DND-41 (cell line): ENCODE results near the gene MEX3A.

ENCODE experiments used
- EZH2 ChIP-seq: IDR thresholded peaks from 3 replicates; pipeline ENCODE4 v1.6.1; 2012; ENCODE audit warnings: borderline replicate concordance, low read depth, mild to moderate bottlenecking, moderate library complexity, low read length, inconsistent platforms; ENCODE audit not compliant: severe bottlenecking
- TF ChIP-seq, protein P1 (sequence below): IDR thresholded peaks from 2 replicates; pipeline ENCODE4 v1.5.1; 2012; ENCODE audit warnings: borderline replicate concordance, low read length, moderate library complexity, mild to moderate bottlenecking; ENCODE audit not compliant: poor library complexity, severe bottlenecking; ENCODE audit errors: extremely low read depth

DNA sequence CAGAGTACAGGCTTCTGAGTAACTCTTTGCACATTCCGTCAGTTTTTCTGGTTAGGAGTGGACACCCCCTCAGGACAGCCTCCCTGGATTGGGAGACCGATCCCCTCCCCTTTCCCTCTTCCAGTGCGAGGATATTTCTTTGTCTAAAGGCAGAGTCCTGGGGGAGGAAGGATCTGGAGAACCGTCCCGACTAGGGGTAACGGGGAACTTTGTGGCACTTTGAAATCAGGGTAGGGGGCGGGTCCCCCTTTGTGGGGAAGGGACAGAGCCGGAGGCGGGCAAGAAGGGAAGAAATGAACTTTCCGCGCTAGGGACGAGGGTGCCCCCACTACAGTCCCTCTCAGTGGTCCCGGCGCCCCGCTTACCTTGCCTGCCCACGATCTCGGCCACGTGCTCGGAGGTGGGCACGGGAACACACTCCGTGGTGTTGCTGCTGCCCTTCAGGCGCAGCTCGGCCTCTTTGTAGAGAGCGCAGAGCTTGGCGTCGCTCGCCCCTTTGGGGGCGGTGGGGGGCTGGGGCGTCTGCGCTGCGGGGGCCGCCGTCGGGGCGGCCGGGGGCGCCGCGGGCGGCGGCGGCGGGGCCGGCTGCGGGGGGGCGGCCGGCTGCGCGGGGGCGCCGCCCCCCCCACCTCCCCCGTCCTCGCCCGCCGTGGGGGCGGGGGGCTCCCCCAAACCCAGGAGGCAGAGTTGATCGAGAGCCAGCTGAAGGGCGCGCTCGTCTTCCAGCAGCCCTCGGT, 917 bp downstream of the MEX3A start:
- TF ChIP-seq, protein P1, sequence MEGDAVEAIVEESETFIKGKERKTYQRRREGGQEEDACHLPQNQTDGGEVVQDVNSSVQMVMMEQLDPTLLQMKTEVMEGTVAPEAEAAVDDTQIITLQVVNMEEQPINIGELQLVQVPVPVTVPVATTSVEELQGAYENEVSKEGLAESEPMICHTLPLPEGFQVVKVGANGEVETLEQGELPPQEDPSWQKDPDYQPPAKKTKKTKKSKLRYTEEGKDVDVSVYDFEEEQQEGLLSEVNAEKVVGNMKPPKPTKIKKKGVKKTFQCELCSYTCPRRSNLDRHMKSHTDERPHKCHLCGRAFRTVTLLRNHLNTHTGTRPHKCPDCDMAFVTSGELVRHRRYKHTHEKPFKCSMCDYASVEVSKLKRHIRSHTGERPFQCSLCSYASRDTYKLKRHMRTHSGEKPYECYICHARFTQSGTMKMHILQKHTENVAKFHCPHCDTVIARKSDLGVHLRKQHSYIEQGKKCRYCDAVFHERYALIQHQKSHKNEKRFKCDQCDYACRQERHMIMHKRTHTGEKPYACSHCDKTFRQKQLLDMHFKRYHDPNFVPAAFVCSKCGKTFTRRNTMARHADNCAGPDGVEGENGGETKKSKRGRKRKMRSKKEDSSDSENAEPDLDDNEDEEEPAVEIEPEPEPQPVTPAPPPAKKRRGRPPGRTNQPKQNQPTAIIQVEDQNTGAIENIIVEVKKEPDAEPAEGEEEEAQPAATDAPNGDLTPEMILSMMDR: no peak
- TF ChIP-seq EZH2: no peak
